Measurements from ENCODE around the gene LRPAP1.

DNA sequence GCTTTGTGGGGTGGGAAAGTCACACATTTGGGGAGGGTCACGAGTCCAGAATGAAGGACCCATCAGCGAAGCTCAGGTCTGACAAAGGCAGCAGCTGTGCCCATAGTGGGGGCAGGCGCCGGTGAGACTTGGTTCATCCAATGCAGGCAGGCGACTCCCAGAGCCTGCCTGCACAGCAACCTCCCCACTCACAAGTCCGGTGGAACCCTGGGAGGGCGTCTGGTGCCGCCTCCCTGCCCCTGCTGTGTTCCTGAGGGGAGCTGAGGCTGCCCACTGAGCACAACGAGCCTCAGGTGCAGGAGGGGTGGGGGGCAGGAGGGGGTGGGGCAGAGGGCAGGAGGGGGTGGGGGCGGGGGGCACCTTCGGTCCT is 13.7 kb downstream of the LRPAP1 start:
- TF ChIP-seq, protein P1, sequence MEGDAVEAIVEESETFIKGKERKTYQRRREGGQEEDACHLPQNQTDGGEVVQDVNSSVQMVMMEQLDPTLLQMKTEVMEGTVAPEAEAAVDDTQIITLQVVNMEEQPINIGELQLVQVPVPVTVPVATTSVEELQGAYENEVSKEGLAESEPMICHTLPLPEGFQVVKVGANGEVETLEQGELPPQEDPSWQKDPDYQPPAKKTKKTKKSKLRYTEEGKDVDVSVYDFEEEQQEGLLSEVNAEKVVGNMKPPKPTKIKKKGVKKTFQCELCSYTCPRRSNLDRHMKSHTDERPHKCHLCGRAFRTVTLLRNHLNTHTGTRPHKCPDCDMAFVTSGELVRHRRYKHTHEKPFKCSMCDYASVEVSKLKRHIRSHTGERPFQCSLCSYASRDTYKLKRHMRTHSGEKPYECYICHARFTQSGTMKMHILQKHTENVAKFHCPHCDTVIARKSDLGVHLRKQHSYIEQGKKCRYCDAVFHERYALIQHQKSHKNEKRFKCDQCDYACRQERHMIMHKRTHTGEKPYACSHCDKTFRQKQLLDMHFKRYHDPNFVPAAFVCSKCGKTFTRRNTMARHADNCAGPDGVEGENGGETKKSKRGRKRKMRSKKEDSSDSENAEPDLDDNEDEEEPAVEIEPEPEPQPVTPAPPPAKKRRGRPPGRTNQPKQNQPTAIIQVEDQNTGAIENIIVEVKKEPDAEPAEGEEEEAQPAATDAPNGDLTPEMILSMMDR (IDR thresholded peaks at IDR 0.05) = no peak
- TF ChIP-seq, protein P2, sequence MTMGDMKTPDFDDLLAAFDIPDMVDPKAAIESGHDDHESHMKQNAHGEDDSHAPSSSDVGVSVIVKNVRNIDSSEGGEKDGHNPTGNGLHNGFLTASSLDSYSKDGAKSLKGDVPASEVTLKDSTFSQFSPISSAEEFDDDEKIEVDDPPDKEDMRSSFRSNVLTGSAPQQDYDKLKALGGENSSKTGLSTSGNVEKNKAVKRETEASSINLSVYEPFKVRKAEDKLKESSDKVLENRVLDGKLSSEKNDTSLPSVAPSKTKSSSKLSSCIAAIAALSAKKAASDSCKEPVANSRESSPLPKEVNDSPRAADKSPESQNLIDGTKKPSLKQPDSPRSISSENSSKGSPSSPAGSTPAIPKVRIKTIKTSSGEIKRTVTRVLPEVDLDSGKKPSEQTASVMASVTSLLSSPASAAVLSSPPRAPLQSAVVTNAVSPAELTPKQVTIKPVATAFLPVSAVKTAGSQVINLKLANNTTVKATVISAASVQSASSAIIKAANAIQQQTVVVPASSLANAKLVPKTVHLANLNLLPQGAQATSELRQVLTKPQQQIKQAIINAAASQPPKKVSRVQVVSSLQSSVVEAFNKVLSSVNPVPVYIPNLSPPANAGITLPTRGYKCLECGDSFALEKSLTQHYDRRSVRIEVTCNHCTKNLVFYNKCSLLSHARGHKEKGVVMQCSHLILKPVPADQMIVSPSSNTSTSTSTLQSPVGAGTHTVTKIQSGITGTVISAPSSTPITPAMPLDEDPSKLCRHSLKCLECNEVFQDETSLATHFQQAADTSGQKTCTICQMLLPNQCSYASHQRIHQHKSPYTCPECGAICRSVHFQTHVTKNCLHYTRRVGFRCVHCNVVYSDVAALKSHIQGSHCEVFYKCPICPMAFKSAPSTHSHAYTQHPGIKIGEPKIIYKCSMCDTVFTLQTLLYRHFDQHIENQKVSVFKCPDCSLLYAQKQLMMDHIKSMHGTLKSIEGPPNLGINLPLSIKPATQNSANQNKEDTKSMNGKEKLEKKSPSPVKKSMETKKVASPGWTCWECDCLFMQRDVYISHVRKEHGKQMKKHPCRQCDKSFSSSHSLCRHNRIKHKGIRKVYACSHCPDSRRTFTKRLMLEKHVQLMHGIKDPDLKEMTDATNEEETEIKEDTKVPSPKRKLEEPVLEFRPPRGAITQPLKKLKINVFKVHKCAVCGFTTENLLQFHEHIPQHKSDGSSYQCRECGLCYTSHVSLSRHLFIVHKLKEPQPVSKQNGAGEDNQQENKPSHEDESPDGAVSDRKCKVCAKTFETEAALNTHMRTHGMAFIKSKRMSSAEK (CRISPR knock-in tag; IDR thresholded peaks at IDR 0.05; ENCODE audit: borderline replicate concordance) = no peak
